OCI-LY1 (cell line): ENCODE data around the gene INPP5A.

Experiments used
- EZH2 ChIP-seq: fragments of 200-600 bp; sonication (generic), shearing (Covaris generic); IDR thresholded peaks from 2 replicates; pipeline ENCODE4 v1.8.0; 2017; ENCODE audit warnings: borderline replicate concordance, mixed run types, mild to moderate bottlenecking, antibody characterized with exemption, low read length, moderate library complexity, mixed read lengths
- TF ChIP-seq, protein P1 (sequence below): fragments of 200-600 bp; sonication (generic), shearing (Covaris generic); IDR thresholded peaks from 2 replicates; pipeline ENCODE4 v1.5.1; 2017; ENCODE audit warnings: mild to moderate bottlenecking, antibody characterized with exemption, low read length, moderate library complexity, mixed read lengths

DNA sequence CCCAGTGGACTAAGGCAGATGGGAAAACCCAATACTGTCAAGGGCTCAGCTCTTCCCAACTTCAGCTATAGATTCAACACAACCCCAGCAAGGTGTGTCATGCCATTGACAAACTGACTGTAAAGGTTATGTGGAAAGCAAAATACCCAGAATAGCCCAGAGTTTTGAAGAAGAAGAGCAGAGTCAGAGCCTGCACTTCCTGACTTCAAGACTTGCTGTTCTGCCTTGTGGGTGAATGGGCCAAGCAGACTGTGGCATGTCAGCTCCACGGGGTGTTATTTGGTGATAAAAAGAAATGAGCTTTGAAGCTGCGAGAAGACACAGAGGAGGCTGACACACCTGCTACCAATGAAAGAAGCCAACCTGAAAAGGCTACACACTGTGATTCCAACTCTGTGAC lies 158.6 kb downstream of the INPP5A start:
- TF ChIP-seq, protein P1, sequence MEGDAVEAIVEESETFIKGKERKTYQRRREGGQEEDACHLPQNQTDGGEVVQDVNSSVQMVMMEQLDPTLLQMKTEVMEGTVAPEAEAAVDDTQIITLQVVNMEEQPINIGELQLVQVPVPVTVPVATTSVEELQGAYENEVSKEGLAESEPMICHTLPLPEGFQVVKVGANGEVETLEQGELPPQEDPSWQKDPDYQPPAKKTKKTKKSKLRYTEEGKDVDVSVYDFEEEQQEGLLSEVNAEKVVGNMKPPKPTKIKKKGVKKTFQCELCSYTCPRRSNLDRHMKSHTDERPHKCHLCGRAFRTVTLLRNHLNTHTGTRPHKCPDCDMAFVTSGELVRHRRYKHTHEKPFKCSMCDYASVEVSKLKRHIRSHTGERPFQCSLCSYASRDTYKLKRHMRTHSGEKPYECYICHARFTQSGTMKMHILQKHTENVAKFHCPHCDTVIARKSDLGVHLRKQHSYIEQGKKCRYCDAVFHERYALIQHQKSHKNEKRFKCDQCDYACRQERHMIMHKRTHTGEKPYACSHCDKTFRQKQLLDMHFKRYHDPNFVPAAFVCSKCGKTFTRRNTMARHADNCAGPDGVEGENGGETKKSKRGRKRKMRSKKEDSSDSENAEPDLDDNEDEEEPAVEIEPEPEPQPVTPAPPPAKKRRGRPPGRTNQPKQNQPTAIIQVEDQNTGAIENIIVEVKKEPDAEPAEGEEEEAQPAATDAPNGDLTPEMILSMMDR = no peak
- TF ChIP-seq EZH2 = no peak
